Measurements from ENCODE around the gene DBR1.

The DBR1 gene

DNA sequence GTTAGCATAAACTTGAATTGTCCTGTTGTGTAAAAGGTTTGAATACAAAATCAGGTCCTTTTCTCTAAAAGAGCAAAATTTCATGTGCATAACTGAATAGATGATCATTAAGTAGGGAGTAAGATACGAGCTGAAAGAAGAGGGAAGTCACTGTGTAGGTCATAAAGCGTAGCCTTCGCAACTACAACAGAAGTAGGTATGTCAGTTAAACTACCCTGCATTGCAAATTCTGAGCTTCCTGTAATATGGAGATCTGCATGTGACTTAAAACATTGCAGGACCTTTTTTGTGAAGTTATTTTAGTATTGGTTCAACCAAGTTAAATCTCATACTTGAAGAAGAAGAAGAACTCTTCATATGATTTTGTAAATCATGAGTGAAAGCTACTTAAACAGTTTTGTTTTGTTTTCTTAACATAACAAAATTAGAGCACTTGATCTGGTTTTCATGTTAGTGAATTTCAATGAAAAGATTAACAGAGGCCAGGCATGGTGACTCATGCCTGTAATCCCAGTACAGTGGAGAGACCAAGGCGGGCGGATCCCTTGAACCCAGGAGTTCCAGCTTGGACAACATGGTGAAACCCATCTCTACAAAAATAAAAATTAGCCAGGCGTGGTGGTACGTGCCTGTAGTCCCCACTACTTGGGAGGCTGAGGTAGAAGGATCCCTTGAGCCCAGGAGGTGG is 38.8 kb upstream of the DBR1 start:
- no peak for TF ChIP-seq CTCF (conservative IDR thresholded peaks at IDR 0.05; ENCODE audit: low read depth, low read length)
- no peak overlapping the region for H3K4me3 ChIP-seq (ENCODE audit: low read depth, low read length)
- DNase-seq (ENCODE audit: low read depth), result no peak

DNA sequence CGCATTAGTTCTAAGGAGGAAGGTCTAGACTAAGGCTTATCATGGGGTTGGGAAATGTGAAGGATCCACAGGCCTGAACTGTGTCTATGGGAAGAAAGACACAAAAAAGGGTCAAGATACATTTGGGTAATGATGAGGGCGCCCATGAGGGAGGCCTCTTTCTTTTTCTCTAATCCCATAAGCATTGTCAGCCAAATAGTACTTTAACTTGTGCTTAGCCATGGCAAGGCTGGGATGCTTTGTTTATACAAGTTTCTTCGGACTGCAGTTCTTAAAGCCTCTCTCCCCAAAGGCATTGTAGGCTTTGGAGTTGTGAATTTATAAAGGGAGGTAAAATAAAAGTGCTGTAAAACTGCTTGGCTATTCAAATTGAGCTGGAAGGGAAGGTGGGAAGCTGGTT is 35.8 kb upstream of the DBR1 start:
- no peak for TF ChIP-seq CTCF (conservative IDR thresholded peaks at IDR 0.05; ENCODE audit: low read depth, low read length)
- no peak overlapping the region for H3K4me3 ChIP-seq (ENCODE audit: low read depth, low read length)
- no peak for DNase-seq (ENCODE audit: low read depth)

- no peak for DNase-seq (ENCODE audit: low read depth)
- TF ChIP-seq CTCF (conservative IDR thresholded peaks at IDR 0.05; ENCODE audit: low read depth, low read length), result no peak
- H3K4me3 ChIP-seq (ENCODE audit: low read depth, low read length), result no peak overlapping the region
Measured at GRCh38 chr3:138206196-138206595, 31.5 kb upstream of the DBR1 start.

DNA sequence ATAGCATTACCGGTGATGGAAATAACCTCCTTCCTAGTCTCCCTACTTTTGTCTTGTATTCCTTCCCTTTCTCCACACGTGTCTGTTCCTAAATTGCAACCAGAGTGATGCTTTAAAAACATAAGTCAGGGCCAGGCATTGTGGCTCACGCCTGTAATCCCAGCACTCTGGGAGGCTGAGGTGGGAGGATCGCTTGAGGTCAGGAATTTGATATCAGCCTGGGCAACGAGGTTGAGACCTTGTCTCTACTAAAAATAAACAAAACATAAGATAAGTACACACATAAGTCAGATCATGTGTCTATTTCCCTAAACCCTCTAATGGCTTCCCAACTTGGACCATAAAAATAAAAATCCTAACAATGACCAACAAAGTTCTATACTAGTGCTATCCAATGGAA is 30.8 kb upstream of the DBR1 start:
- no peak for TF ChIP-seq CTCF (conservative IDR thresholded peaks at IDR 0.05; ENCODE audit: low read depth, low read length)
- H3K4me3 ChIP-seq (ENCODE audit: low read depth, low read length), result no peak overlapping the region
- no peak for DNase-seq (ENCODE audit: low read depth)

- no peak for DNase-seq (ENCODE audit: low read depth)
- TF ChIP-seq CTCF (conservative IDR thresholded peaks at IDR 0.05; ENCODE audit: low read depth, low read length), result no peak
- H3K4me3 ChIP-seq (ENCODE audit: low read depth, low read length), result no peak overlapping the region
Measured at GRCh38 chr3:138203938-138204337, 29.2 kb upstream of the DBR1 start.

DNA sequence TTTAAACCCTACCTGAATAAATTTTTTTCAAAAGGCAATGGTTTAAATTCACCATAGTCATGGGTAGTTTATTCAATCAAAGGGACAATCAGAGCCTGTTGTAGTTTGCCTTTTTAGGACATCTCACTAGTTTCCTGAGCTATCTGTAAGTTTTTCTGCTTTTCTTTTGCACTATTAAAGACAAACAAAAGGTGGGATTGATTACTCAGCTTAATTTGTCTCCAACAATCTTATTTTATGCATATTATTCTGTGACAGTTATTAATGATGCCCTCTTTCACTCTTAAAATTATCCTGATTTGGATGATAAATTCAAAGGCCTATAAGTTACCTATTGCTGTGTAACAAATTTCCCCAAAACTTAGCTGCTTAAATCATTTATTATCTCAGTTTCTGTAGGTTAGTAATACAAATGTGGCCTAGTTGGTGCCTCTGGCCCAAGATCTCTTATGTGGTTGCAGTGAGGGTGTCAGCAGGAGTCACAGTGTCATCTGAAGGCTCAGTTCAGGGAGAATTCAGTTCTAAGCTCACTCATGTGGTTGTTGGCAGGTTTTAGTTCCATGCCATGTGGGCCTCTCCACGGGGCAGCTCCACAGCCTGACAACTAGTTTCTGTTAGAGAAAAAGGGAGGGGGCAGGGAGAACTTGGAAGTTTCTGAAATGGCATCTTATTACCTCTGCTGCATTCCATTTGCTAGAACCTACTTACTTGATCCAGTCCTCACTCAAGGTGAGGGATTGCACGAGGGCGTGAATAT is 28.4 kb upstream of the DBR1 start:
- no peak for TF ChIP-seq CTCF (conservative IDR thresholded peaks at IDR 0.05; ENCODE audit: low read depth, low read length)
- no peak overlapping the region for H3K4me3 ChIP-seq (ENCODE audit: low read depth, low read length)
- DNase-seq (ENCODE audit: low read depth), result no peak

DNA sequence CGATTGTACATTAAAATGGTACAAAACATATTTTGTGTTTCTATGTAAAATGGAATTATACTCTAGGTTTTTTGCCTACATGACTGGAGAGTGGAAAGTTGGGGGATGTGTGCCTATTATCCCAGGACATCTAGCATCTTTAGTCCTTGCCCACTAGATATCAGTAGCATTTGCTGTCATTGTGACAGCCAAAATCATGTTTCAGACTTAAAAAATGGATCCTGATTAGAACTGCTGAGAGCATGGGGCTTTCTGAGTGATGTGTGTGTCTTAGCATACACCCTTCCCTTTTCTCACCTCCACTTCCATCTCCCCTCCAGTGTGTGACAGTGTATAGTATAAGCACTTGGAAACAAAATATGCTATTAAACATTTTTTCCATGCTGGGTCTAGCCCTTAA is 25.7 kb upstream of the DBR1 start:
- H3K4me3 ChIP-seq (ENCODE audit: low read depth, low read length), result no peak overlapping the region
- no peak for DNase-seq (ENCODE audit: low read depth)
- TF ChIP-seq CTCF (conservative IDR thresholded peaks at IDR 0.05; ENCODE audit: low read depth, low read length), result no peak

Measured in choroid plexus epithelial cell (primary cell).